Endothelial cell of umbilical vein (primary cell): Measurements from ENCODE around the gene ZNF17. TPM values are rescaled to one million over a fixed set of nuclear protein-coding genes. Genes with fewer than 3 reads are reported as not detected.

Experiments
- Bru-seq: library from RNA; stranded (reverse); fragments of 400-500 nt; gene quantifications from one replicate; lab custom pipeline; 2021; lab: Mats Ljungman, UMichigan
- BruChase-seq, 2 experiments: library from RNA; stranded (reverse); fragments of 400-500 nt; gene quantifications; one replicate each; lab custom pipeline; 2021; lab: Mats Ljungman, UMichigan
- BruUV-seq: library from RNA; stranded (reverse); fragments of 400-500 nt; replicated peaks from 2 replicates; lab custom pipeline; 2021; lab: Mats Ljungman, UMichigan
- CTCF ChIA-PET: fragments of 300-600, 350-600 bp; sonication (Branson Sonifier 250); formaldehyde crosslinking; loops from one replicate; lab custom pipeline; 2021; ENCODE audit warnings: antibody characterized with exemption, inconsistent platforms; lab: Charles Lee
- POLR2A ChIA-PET: fragments of 300-600, 350-600 bp; sonication (Branson Sonifier 250); formaldehyde crosslinking; loops from one replicate; lab custom pipeline; 2021; ENCODE audit warnings: antibody characterized with exemption, inconsistent platforms; lab: Charles Lee
- DNase-seq: peaks from one replicate; pipeline ENCODE4 v3.0.0-alpha.2; 2011; ENCODE audit warnings: low read depth, low spot score
- FAIRE-seq: peaks from 2 replicates; lab custom pipeline; 2011; peaks lifted over from hg19 to GRCh38; lab: Jason Lieb, UNC
- H2AFZ ChIP-seq: 2 replicates; pipeline ENCODE4 v1.6.0; 2012; ENCODE audit warnings: low read depth, low read length, control low read depth, inconsistent platforms
- H3K27ac ChIP-seq: 2 replicates; pipeline ENCODE4 v1.5.1; 2011; ENCODE audit warnings: low read depth, mild to moderate bottlenecking, control low read depth, low read length, moderate library complexity; ENCODE audit not compliant: insufficient read depth
- H3K27me3 ChIP-seq, 2 experiments: 2 replicates each; pipeline versions ENCODE4 v1.6.0 to v1.6.1; 2011; ENCODE audit warnings: low read length in 2 of 2, mixed read lengths in 1 of 2; ENCODE audit not compliant: control insufficient read depth in 2 of 2, insufficient read depth in 2 of 2
- H3K36me3 ChIP-seq, 2 experiments: 2 replicates in 1 of 2; 3 replicates in 1 of 2; pipeline ENCODE4 v1.5.1; 2011; ENCODE audit warnings: low read length in 2 of 2, mild to moderate bottlenecking in 1 of 2, moderate library complexity in 1 of 2; ENCODE audit not compliant: control insufficient read depth in 2 of 2, insufficient read depth in 2 of 2; ENCODE audit errors: extremely low read depth in 1 of 2
- H3K4me1 ChIP-seq: 3 replicates; pipeline ENCODE4 v1.5.1; 2011; ENCODE audit warnings: mild to moderate bottlenecking, low read length; ENCODE audit not compliant: control insufficient read depth, insufficient read depth; ENCODE audit errors: extremely low read depth
- H3K4me2 ChIP-seq: 2 replicates; pipeline ENCODE4 v1.6.1; 2011; ENCODE audit warnings: low read length, control low read depth, mixed read lengths; ENCODE audit not compliant: insufficient read depth
- H3K4me3 ChIP-seq, 3 experiments: fragments of 200-600 bp in 1 of 3; sonication (generic), shearing (Covaris generic) in 1 of 3; replicated peaks in 1 of 3; 2 replicates each; pipeline ENCODE4 v1.5.1; 2011 to 2016; ENCODE audit warnings: control low read depth in 3 of 3, low read length in 3 of 3, mild to moderate bottlenecking in 2 of 3, inconsistent platforms in 1 of 3, low read depth in 1 of 3, moderate library complexity in 1 of 3; ENCODE audit not compliant: insufficient read depth in 1 of 3
- H3K79me2 ChIP-seq: 2 replicates; pipeline ENCODE4 v1.6.0; 2012; ENCODE audit warnings: low read length, inconsistent platforms; ENCODE audit not compliant: control insufficient read depth, insufficient read depth
- H3K9ac ChIP-seq: replicated peaks from 2 replicates; pipeline ENCODE3; 2011; ENCODE audit warnings: low read length, control low read depth; ENCODE audit not compliant: insufficient read depth; ENCODE audit errors: extremely low read depth
- H3K9me1 ChIP-seq: replicated peaks from 3 replicates; pipeline ENCODE4 v1.6.0; 2011; ENCODE audit warnings: mild to moderate bottlenecking, low read length; ENCODE audit not compliant: control insufficient read depth, insufficient read depth; ENCODE audit errors: extremely low read depth
- H3K9me3 ChIP-seq: replicated peaks from 2 replicates; pipeline ENCODE4 v1.5.1; 2012; ENCODE audit warnings: low read length, inconsistent platforms; ENCODE audit not compliant: control insufficient read depth, insufficient read depth
- H4K20me1 ChIP-seq: replicated peaks from 2 replicates; pipeline ENCODE3; 2011; ENCODE audit warnings: mild to moderate bottlenecking, low read length; ENCODE audit not compliant: control insufficient read depth, insufficient read depth; ENCODE audit errors: extremely low read depth
- EZH2 ChIP-seq: IDR thresholded peaks from 2 replicates; pipeline ENCODE4 v1.6.1; 2012; ENCODE audit warnings: borderline replicate concordance, low read depth, mild to moderate bottlenecking, moderate library complexity, low read length, inconsistent platforms; ENCODE audit not compliant: severe bottlenecking
- FOS ChIP-seq: IDR thresholded peaks from 2 replicates; pipeline ENCODE4 v1.6.1; 2011; ENCODE audit warnings: mild to moderate bottlenecking, low read length, moderate library complexity, borderline replicate concordance; ENCODE audit not compliant: insufficient read depth
- GATA2 ChIP-seq: IDR thresholded peaks from 2 replicates; pipeline ENCODE4 v1.7.0; 2011; ENCODE audit warnings: low read depth, mild to moderate bottlenecking, moderate library complexity, mixed read lengths, low read length; ENCODE audit not compliant: insufficient read length, insufficient read depth
- POLR2A ChIP-seq: IDR thresholded peaks from 2 replicates; pipeline ENCODE4 v1.6.1; 2012; ENCODE audit warnings: low read depth, mild to moderate bottlenecking, control low read depth, low read length
- dilution Hi-C: fragments of 300-500 bp; cut with MboI; formaldehyde crosslinking; loops from one replicate; pipeline ENCODE4 v1.15.0; 2019; ENCODE audit warnings: low sequenced_read_pairs; ENCODE audit not compliant: extremely low pct_ligation_motif_present
- intact Hi-C: fragments of 100-400 bp; cut with micrococcal nuclease; formaldehyde crosslinking; loops from one replicate; pipeline ENCODE4 v1.10.0; 2022
- long read RNA-seq: library from polyadenylated mRNA; stranded (forward); transcript quantifications from one replicate; pipeline ENCODE4 v2.0.0, GENCODE V29; 2021
- polyA minus RNA-seq, 3 experiments: library from RNA; depleted of rRNA, polyadenylated mRNA; stranded (reverse); fragments of >200 nt; gene quantifications; 1 replicate in 1 of 3; 2 replicates in 2 of 3; pipeline ENCODE4 v1.2.3, GENCODE V29; 2011
- polyA plus RNA-seq, 4 experiments: library from polyadenylated mRNA; depleted of rRNA in 3 of 4; stranded (reverse) in 3 of 4; unstranded in 1 of 4; fragments of >200 nt; gene quantifications; 2 replicates each; pipeline versions ENCODE4 v1.2.1 to v1.2.3, GENCODE V29; 2011 to 2012; ENCODE audit warnings: missing spikeins in 1 of 4
- total RNA-seq: library from RNA; stranded (reverse); gene quantifications from 2 replicates; pipeline ENCODE4 v1.2.3, GENCODE V29; 2021

The ZNF17 gene
- 4.7 and 6.4 TPM in 2 replicates for total RNA-seq
- 2.4 and 3.0 TPM in 2 replicates for polyA plus RNA-seq
- 4.0 and 4.2 TPM in 2 replicates for polyA plus RNA-seq (2011; cell fraction: cytosol; rRNA removed)
- polyA plus RNA-seq (2011; cell fraction: nucleus; rRNA removed) = 5.5 and 5.6 TPM in 2 replicates
- 2.5 and 3.7 TPM in 2 replicates for polyA plus RNA-seq (2012)
- 11.3 and 16.1 TPM in 2 replicates for polyA minus RNA-seq
- 5.2 TPM for polyA minus RNA-seq (2011; cell fraction: cytosol; rRNA and poly(A)+ RNA removed)
- polyA minus RNA-seq (2011; cell fraction: nucleus; rRNA and poly(A)+ RNA removed) = 10.6 and 12.7 TPM in 2 replicates
- percentile 67 among the genes with signal in this experiment for Bru-seq, nascent RNA
- BruChase-seq, experiment 1, labeled RNA remaining after a 6-hour chase = percentile 70 among the genes with signal in this experiment
- BruChase-seq, experiment 2, labeled RNA remaining after a 2-hour chase = percentile 79 among the genes with signal in this experiment
- long read RNA-seq, partial matches to known transcripts = 0 of 5 reads
- long read RNA-seq, other reads (novel, unspliced or antisense) = 1 of 5 reads

GRCh38 chr19:57410877-57411671, at the start of gene ZNF17:
Gene ZNF17, plus strand, starts transcription at chr19:57411161. Its CDS starts 2,455 bp downstream, at chr19:57413616.
- DNase-seq = peak; percentile 95
- H3K27me3 ChIP-seq = no peaks in the 10 kb centered on the region
- dilution Hi-C loops (no loop called here), intact Hi-C loops (loop anchor here (1.0 to 10.0 kb wide), 6 partner anchors 22 to 743 kb away; partner anchors contain the start of genes TRAPPC2B, ZNF547, ZNF548 and ZNF749)
- H3K36me3 ChIP-seq = peaks cover 0 to 2% of the 10 kb centered on the region in 2 experiments
- H3K27ac ChIP-seq = no peak within 1 kb of the TSS
- H3K9me3 ChIP-seq = no peaks in the 10 kb centered on the region
- H2AFZ ChIP-seq = peak within 1 kb of the TSS; percentile 99
- FAIRE-seq = peak; percentile 96
- H3K4me1 ChIP-seq = peaks cover 8% of the 10 kb centered on the region
- CTCF ChIA-PET = no interaction called here
- TSS peak; percentile 29 for BruUV-seq
- H3K4me2 ChIP-seq = peak within 1 kb of the TSS; percentile 92
- peak within 1 kb of the TSS; percentile 86 for H3K9ac ChIP-seq
- no peaks in the 10 kb centered on the region for H3K9me1 ChIP-seq
- H4K20me1 ChIP-seq = no peaks in the 10 kb centered on the region
- peak within 1 kb of the TSS; percentile 91 to 99 (median 97) for H3K4me3 ChIP-seq
- TF ChIP-seq POLR2A (no peak), GATA2 (no peak), EZH2 (no peak), FOS (no peak)
- peaks cover 3% of the 10 kb centered on the region for H3K79me2 ChIP-seq
- POLR2A ChIA-PET = no interaction called here
